Activated CD4-positive, CD25-positive, alpha-beta regulatory T cell treated with anti-CD3 and anti-CD28 coated beads, Interleukin-2, amount 50 U/mL, for 24 hours (primary cell): ENCODE data around the gene ANKRD18A.

Source experiments
- ATAC-seq, 2 donors: fragments of 150-1000 bp; cut with Tn5 transposase; one replicate each; pipeline ENCODE4 v1.10.0; 2021; ENCODE audit warnings: mild to moderate bottlenecking in 1 of 2, moderate library complexity in 1 of 2

Gene ANKRD18A

DNA sequence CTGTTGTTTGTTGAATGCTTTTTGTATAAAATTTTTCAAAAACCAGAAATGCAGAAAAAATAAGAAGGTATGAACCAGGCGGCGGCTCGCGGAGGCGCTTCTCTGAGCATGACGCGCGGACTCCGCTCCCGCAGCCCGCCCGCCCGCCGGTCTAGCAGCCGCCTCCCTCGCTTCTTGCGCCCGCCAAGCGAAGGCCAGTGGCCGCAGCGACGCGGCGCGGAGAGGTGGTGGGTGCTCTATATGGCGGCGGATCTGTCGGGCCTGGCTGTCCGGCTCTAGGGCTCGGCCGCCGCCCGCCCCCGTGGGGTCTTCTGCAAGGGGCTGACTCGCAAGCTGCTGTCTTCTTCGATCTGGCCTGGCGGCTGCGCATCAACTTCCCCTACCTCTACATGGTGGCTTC is 93.8 kb downstream of the ANKRD18A start:
- ATAC-seq: no peak

DNA sequence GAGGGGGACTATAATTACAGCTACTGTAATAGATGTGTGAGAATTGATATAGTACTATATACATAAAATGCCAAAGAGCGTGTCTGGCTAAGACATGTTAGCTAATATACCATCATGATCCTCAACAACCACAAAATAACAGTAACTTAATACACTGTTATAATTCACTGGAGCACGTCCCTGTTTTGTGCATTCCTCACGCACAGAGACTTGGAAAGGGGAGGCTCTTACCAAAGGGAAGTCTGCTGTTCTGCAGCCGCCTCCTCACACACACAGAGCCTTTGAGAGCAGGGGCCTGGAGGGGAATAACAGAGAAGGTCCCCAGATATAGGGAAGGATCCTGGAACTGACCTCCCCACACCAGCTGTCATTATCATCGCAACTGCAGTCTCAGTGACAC is 97.3 kb downstream of the ANKRD18A start:
- no peak for ATAC-seq

DNA sequence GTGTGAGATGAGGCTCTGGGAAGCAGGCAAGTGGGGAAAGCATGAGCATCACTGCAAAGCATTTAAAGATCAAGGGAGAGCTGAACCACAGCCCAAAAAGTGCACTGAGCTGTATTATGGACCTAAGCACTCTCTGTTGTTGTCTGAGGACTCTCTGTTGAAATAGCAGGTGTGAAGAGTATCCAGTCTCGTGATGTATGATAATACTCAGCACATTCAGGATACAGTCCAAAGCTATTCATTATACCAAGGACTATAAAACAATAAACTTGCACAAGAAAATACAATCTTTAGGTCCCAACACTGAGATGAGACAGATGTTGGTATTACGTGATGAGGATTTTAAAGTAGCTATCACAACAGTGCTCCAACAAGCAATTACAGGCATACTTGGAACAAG is 98.6 kb downstream of the ANKRD18A start:
- no peak for ATAC-seq
